ENCODE measurements around the gene CLMP. TPM values are rescaled to one million over a fixed set of nuclear protein-coding genes. Genes with fewer than 3 reads are reported as not detected.

CLMP gene
- total RNA-seq, 3 donors from 2014 or later (not counting 1 experiment from before 2014, with no cell fraction given): 0.07 to 0.45 TPM; not detected in 1

DNA sequence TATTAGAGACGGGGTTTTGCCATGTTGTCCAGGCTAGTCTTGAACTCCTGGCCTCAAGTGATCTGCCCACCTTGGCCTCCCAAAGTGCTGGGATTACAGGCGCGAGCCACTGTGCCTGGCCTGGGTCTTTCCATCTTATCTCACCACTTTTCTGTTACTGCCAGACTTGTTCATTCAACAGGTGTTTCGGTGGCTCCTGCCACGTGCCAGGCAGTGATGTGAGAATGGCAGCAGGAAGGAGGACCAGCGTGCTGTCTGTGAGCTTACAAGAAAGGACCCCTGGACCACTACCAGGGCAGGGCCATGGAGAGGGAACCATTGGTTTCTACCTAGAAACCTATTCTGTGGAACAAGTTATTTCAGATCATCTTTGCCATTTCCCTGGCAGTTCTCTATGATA is 44.2 kb downstream of the CLMP start:
- no peak overlapping the region for H3K4me3 Mint-ChIP-seq
- WGBS (ENCODE audit: insufficient coverage): 95% methylated on average over 6 of the region's 6 CpGs

DNA sequence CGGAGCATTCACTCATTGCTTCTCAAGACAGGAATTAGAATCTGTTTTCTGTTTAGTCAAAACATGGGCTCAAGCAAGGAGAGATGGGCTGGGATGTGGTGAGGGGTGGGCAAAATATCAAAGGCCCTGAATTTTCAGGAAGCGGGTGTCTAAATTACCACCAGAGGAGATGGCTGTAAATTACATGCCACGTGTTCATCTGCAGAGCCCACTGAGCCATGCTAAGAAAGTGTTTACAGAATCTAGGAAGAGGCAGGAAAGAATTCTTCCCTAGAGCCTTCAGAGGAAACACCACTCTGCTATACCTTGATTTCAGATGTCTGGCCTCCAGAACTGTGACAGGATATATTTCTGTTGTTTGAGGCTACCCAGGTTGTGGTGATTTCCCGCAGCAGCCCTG is 46.1 kb downstream of the CLMP start:
- Mint-ChIP-seq H3K27me3 (ENCODE audit: low read depth in 2 of 2) (peaks cover 0 to 8% of the 10 kb centered on the region in 2 donors), H3K36me3 (no peaks in the 10 kb centered on the region), H3K4me3 (no peak overlapping the region), H3K27ac (no peak overlapping the region), H3K4me1 (peaks cover 0 to 5% of the 10 kb centered on the region in 2 donors), H3K9me3 (no peaks in the 10 kb centered on the region)
- ATAC-seq (no peak), DNase-seq (no peak)
- H3K4me3 ChIP-seq (ENCODE audit: low read length): no peak overlapping the region
- H3K4me1 ChIP-seq (ENCODE audit: control insufficient read depth, insufficient read depth, low read length): no peaks in the 10 kb centered on the region
- TF ChIP-seq CTCF (IDR thresholded peaks at IDR 0.05): no peak
- WGBS (ENCODE audit: insufficient coverage): 85% methylated on average over 4 of the region's 4 CpGs
- intact Hi-C loops (cut with micrococcal nuclease): no loop called here
- H3K36me3 ChIP-seq (ENCODE audit: control insufficient read depth, insufficient read depth, low read length): no peaks in the 10 kb centered on the region
- no peak overlapping the region for H3K27ac ChIP-seq (ENCODE audit: low read length)
- H3K9me3 ChIP-seq (ENCODE audit: control insufficient read depth, insufficient read depth, low read length): no peaks in the 10 kb centered on the region
- H3K27me3 ChIP-seq (ENCODE audit: control insufficient read depth, insufficient read depth, low read length): no peaks in the 10 kb centered on the region

More for the DNA sequence above, 44.2 kb downstream of the CLMP start:
- TF ChIP-seq CTCF (IDR thresholded peaks at IDR 0.05): no peak
- peaks cover 0 to 5% of the 10 kb centered on the region in 2 donors for H3K4me1 Mint-ChIP-seq
- H3K27ac Mint-ChIP-seq: no peak overlapping the region
- DNase-seq (no peak), ATAC-seq (no peak)
- Histone ChIP-seq H3K4me3 (ENCODE audit: low read length) (no peak overlapping the region), H3K27ac (ENCODE audit: low read length) (no peak overlapping the region), H3K9me3 (ENCODE audit: control insufficient read depth, insufficient read depth, low read length) (peaks cover under 1% of the 10 kb centered on the region), H3K27me3 (ENCODE audit: control insufficient read depth, insufficient read depth, low read length) (no peaks in the 10 kb centered on the region), H3K4me1 (ENCODE audit: control insufficient read depth, insufficient read depth, low read length) (no peaks in the 10 kb centered on the region), H3K36me3 (ENCODE audit: control insufficient read depth, insufficient read depth, low read length) (no peaks in the 10 kb centered on the region)
- H3K9me3 Mint-ChIP-seq: no peaks in the 10 kb centered on the region
- H3K36me3 Mint-ChIP-seq: no peaks in the 10 kb centered on the region
- intact Hi-C loops (cut with micrococcal nuclease): no loop called here
- peaks cover 0 to 8% of the 10 kb centered on the region in 2 donors for H3K27me3 Mint-ChIP-seq (ENCODE audit: low read depth in 2 of 2)

DNA sequence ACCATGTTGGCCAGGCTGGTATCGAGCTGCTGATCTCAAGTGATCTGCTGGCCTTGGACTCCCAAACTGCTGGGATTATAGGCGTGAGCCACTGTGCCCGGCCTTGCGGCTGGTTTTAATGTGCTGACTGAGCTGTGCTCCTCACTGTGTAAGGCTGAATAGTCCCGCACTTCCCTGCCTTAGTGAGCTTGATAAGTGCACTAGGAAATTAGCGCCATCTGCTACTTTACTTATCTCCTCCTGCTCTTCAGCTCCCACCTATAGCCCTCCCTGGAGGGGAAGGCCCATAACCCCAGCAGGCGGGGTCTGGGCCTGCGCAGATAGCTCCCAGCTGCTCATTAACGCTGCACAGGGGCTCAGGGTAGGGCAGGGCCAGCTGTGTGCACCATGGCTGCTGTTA is 49.4 kb downstream of the CLMP start:
- peaks cover 0 to 4% of the 10 kb centered on the region in 2 donors for H3K27me3 Mint-ChIP-seq (ENCODE audit: low read depth in 2 of 2)
- peaks cover 0 to 5% of the 10 kb centered on the region in 2 donors for H3K4me1 Mint-ChIP-seq
- H3K4me1 ChIP-seq (ENCODE audit: control insufficient read depth, insufficient read depth, low read length): no peaks in the 10 kb centered on the region
- DNase-seq: no peak
- H3K4me3 Mint-ChIP-seq: no peak overlapping the region
- no peaks in the 10 kb centered on the region for H3K9me3 Mint-ChIP-seq
- intact Hi-C loops (cut with micrococcal nuclease): no loop called here
- H3K9me3 ChIP-seq (ENCODE audit: control insufficient read depth, insufficient read depth, low read length): no peaks in the 10 kb centered on the region
- ATAC-seq: no peak
- no peak overlapping the region for H3K27ac ChIP-seq (ENCODE audit: low read length)
- H3K4me3 ChIP-seq (ENCODE audit: low read length): no peak overlapping the region
- 95% methylated on average over 9 of the region's 9 CpGs for WGBS (ENCODE audit: insufficient coverage)
- H3K27me3 ChIP-seq (ENCODE audit: control insufficient read depth, insufficient read depth, low read length): no peaks in the 10 kb centered on the region
- no peaks in the 10 kb centered on the region for H3K36me3 Mint-ChIP-seq
- no peaks in the 10 kb centered on the region for H3K36me3 ChIP-seq (ENCODE audit: control insufficient read depth, insufficient read depth, low read length)
- no peak for TF ChIP-seq CTCF (IDR thresholded peaks at IDR 0.05)
- H3K27ac Mint-ChIP-seq: no peak overlapping the region

DNA sequence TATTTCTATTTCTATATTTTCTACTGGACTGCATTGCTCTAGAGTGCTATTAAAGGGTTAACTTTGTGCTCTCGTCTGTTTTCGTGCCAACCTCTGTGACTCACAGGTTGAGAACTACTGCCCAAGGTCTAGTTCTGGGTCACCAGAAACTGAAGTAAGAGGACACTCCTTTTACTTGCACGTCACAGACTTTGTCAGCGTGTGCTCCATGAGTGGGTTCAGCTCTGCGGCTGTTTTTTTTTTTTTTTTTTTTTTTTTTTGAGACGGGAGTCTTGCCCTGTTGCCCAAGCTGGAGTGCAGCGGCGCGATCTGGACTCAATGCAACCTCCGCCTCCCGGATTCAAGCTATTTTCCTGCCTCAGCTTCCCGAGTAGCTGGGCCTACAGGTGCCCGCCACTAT is 49.8 kb downstream of the CLMP start:
- DNase-seq (no peak), ATAC-seq (no peak)
- intact Hi-C loops (cut with micrococcal nuclease): no loop called here
- 86% methylated on average over 13 of the region's 13 CpGs for WGBS (ENCODE audit: insufficient coverage)
- Histone ChIP-seq H3K27ac (ENCODE audit: low read length) (no peak overlapping the region), H3K9me3 (ENCODE audit: control insufficient read depth, insufficient read depth, low read length) (no peaks in the 10 kb centered on the region), H3K27me3 (ENCODE audit: control insufficient read depth, insufficient read depth, low read length) (no peaks in the 10 kb centered on the region), H3K4me1 (ENCODE audit: control insufficient read depth, insufficient read depth, low read length) (no peaks in the 10 kb centered on the region), H3K4me3 (ENCODE audit: low read length) (no peak overlapping the region), H3K36me3 (ENCODE audit: control insufficient read depth, insufficient read depth, low read length) (no peaks in the 10 kb centered on the region)
- Mint-ChIP-seq H3K9me3 (no peaks in the 10 kb centered on the region), H3K27ac (no peak overlapping the region), H3K36me3 (no peaks in the 10 kb centered on the region), H3K4me1 (peaks cover 0 to 3% of the 10 kb centered on the region in 2 donors), H3K27me3 (ENCODE audit: low read depth in 2 of 2) (peaks cover 0 to 4% of the 10 kb centered on the region in 2 donors), H3K4me3 (no peak overlapping the region)
- no peak for TF ChIP-seq CTCF (IDR thresholded peaks at IDR 0.05)

All from natural killer cell (primary cell).